ENCODE data around the gene SPRY1.

Gene SPRY1

DNA sequence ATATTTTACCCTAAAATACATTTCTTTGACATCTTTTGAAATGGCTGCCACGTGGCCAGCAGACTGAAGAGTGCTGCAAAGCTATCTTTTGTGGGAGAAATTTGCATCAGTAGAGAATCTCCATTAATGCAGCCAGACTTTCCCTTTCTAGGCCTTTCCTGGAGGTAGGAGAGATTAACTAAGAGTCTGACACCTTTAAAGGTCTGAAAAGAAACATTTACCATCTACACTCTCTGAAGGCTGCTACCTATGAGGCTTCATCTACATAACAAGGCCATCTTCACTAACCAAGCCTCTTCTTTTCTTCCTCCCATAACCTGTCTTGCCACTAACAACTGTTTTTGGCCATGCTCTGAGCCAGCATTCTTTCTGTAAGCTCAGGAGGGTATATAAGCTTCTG is 17.8 kb upstream of the SPRY1 start:
- no peak overlapping the region for H3K4me3 ChIP-seq (ENCODE audit: low read depth, low read length)

DNA sequence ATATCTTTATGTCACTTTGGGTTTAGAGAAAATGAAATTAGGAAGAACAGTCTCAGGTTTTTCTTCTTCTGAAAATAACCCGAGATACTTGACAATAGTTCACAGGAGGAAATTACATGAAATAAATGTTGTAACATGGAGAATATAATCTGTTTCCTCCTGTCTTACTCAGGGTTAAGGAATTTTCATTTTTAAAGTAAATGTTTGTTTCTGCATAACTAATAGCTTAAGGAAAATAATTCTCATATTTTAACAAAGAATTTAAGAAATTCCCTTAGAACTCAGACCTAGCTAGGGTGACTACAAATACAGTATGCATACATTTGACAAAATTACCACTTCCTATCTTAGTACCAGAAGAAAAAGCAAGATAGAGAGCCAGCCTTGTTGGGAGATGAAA is 17.2 kb upstream of the SPRY1 start:
- H3K4me3 ChIP-seq (ENCODE audit: low read depth, low read length) = no peak overlapping the region

GRCh38 chr4:123380728-123381716 is 15.6 kb upstream of the SPRY1 start:
- H3K4me3 ChIP-seq (ENCODE audit: low read depth, low read length) = no peak overlapping the region

- no peak overlapping the region for H3K4me3 ChIP-seq (ENCODE audit: low read depth, low read length)
These were observed 14.6 kb upstream of the SPRY1 start for GRCh38 chr4:123381996-123382395.

DNA sequence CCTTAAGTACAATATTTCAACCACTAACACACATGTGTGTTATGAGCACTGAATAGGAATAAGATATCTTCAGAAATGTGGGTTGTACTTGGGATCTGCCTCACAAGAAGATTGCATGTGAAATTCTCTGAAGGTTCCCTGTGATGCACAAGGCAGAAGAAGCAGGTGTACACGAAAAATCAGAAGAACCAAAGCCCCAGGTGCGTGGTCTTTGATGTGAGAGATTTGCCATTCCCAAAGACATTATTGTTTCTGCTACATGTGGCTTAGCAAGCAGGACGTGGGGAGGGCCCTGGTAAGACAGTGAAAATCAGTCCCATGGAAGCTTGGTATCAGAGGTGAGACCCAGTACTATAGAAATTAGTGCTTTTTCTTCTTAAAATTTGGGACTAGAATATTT is 13.0 kb upstream of the SPRY1 start:
- no peak overlapping the region for H3K4me3 ChIP-seq (ENCODE audit: low read depth, low read length)

DNA sequence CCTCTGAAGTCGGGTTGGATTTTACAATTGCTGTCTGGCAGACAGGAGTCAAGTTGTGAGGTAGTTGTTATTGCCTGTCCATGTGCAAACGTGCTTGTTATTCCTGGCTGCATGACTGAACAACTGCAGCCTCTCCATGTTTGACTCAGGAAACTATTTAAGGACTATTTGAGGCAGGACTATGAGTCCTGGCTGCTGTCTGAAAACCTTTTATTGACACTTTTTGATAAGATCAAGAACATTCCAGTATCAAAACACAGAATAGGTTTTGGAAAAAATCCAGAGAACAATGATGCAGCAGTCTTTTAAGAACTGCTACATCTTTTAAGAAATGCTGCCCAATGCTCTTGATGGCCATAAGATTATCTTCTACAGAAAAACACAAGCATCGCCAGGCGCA is 10.0 kb upstream of the SPRY1 start:
- no peak overlapping the region for H3K4me3 ChIP-seq (ENCODE audit: low read depth, low read length)

GRCh38 chr4:123390846-123391456 is 5.6 kb upstream of the SPRY1 start:
- H3K4me3 ChIP-seq (ENCODE audit: low read depth, low read length) = no peak overlapping the region

DNA sequence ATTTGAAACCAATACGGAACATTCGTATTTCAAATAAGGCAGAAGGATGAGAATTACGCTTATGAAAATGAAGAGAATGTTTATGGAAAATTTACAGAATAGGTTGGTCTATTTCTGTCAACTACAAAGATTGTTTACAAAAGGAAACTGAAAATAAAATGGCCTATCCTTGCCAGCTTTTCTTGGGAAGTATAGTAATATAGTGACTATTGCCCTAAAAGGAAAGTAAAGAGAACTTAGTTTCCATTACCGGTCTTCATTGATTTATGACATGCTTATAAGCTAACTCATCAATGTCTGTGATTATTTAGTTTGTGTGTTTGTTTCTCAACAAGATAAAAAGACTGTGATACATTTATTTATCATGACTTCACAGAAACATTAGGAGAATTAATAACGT is 2.9 kb upstream of the SPRY1 start:
- H3K4me3 ChIP-seq (ENCODE audit: low read depth, low read length) = no peak overlapping the region

DNA sequence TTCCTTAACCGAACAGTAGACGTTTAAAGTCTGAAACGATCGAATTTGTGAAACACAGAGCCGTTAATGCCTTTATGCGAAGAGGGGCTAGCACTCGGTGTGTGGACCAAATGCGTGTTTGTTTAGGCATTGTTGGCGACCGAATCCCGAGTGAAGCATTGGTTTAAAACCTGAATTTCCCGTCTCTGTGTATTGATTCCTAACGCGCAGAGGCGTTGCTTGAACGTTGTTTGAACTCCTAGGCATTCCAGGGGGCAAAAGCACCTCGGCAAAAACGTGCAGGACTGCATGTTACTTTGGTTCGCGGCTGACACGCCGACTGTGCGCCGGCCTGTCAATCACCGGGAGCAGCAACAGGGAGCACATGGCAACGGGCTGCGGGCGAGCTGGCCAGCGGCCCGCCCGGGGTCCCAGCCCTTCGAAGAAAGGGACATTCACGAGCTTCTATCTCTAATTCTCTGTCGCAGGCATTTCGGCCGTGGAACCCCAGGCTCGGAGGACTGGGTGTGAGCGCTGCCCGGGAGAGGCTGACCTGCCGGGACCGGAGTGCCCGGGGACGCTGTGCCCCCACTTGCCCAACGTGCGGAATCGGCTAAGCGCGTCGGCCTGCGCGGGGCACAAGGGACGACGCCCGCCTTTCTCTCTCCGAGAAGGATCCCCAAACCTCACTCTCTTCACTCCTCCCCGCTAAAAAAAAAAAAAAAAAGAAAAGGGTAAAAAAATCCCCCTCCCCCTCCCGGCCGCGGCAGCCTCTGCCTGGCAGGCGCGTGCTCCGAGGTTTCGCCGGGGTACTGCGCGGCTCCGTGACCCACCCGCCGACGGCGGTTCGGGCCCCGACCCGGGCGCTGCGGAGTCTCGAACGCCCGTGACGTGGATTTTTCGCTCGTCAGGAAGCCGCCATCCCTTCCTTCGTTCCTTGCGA is 810 bp downstream of the SPRY1 start:
- H3K4me3 ChIP-seq (ENCODE audit: low read depth, low read length) = peak overlapping the region; percentile 68

DNA sequence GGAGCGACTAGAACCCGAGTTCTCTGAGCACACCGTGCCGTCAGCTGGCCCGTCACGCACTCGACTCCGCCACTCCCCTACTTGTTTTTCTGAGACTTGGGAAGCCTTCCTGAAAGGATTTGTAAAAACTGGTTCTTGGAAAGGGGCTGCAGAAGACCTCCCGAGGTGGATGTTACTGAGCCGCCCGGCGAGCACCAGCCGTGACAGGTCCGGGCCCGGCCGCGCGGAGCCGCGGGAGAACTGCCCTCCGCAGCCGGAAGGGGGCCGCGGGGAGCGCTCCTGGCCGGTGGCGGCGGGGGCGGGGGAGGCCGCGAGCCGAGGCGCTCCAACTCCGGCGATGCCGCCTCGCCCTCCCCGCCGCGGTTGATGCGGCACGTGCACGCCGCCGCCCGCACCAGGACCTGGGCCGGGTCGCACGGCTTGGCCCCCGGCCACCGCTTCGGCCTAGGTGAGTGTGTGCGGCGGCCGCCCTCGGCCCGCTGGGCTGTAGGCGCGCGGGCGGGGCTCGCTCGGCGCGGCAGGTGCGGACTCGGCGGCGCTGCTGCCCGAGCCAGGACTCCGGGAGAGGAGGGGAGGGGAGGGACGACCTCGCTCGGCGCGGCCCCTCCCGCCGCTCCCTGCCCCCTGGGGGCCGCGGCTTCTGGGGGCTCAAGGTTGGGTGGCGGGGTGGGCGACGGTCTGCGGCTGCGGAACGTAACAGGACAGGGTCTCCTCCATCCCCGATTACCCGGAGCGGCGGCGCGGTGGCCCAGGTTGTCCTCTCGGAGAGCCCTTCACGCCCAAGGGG is 1.7 kb downstream of the SPRY1 start:
- H3K4me3 ChIP-seq (ENCODE audit: low read depth, low read length) = peak overlapping the region; percentile 68

DNA sequence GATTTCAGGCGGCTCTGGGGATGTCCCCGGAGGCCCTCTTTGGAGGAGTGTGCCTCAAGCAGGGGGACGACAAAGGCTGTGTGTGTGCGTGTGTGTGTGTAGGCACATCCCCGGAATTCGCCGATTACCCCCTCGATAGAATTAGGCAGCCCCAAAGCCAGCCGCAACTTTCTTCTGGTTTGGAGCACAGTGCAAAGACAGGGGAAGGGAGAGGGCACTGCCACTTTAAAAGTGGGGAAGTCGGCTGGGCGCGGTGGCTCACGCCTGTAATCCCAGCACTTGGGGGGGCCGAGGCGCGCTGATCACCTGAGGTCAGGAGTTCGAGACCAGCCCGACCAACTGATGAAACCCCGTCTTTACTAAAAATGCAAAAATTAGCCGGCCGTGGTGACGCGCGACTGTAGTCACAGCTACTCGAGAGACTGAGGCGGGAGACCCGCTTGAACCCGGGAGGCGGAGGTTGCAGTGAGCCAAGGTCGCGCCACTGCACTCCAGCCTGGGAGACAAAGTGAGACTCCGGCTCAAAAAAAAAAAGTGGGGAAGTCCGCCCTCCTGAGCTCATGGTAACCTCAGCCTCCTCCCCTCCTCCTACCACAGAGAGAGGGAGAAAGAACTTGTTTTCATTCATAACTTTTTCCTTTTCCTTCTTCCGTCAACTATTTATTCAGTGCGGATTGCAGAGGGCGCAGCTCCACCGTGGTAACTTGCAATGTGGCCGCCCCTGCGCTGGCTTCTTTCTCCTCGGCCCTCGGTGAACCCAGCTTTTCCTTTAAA is 2.4 kb downstream of the SPRY1 start:
- H3K4me3 ChIP-seq (ENCODE audit: low read depth, low read length) = peak overlapping the region; percentile 68

DNA sequence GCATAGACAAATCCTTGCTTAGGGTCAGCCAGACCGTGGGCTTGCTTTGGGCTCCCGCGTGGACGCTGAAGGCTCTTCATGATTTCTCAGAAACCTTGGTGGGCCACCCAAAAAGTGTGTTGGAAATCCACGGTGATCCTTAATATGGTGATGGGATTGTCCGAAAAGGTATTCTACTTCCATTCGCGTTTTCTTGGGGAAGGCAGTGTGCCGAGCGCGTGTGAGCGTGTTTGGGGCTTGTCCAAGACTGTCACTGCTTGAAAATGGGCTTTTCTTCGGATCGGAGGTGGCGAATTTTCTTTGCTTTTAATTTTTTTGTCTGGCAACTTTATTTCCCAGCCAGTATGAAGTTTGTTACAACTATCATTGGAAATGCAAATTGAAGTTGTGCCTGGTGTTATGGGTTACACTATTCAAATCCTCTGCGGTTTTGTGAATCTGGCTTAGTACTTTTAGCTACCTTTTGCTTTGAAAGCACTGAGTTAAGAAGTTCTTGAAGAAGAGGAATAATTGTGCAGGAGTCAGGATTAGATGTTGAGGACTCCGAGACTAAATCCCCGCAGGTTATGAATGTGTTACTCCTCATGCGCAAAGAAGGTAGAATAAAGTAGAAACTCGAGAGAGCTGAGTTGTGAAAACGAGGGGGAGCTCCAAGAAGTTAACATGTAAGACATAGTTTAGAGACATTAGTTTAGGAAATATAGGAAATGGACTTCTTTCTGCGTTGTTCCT is 3.2 kb downstream of the SPRY1 start:
- peak overlapping the region; percentile 68 for H3K4me3 ChIP-seq (ENCODE audit: low read depth, low read length)

DNA sequence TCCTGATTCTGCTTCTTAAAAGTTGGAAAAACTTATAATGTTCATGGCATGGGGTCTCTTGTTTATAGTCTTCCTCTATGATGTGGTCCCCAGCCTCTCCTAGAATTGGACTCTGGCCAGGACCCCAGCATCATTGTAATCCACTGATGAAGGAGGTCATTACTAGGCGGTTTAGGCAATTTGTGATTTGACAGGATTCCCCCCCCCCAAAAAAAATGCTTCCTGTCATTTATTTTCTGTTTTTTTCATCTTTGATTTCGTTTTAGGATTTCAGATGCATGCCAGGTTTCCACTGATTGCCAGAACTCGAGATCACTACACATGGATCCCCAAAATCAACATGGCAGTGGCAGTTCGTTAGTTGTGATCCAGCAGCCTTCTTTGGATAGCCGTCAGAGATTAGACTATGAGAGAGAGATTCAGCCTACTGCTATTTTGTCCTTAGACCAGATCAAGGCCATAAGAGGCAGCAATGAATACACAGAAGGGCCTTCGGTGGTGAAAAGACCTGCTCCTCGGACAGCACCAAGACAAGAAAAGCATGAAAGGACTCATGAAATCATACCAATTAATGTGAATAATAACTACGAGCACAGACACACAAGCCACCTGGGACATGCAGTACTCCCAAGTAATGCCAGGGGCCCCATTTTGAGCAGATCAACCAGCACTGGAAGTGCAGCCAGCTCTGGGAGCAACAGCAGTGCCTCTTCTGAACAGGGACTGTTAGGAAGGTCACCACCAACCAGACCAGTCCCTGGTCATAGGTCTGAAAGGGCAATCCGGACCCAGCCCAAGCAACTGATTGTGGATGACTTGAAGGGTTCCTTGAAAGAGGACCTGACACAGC is 4.9 kb downstream of the SPRY1 start:
- no peak overlapping the region for H3K4me3 ChIP-seq (ENCODE audit: low read depth, low read length)

GRCh38 chr4:123402121-123402465 is 5.5 kb downstream of the SPRY1 start:
- H3K4me3 ChIP-seq (ENCODE audit: low read depth, low read length) = no peak overlapping the region

GRCh38 chr4:123403080-123403604 is 6.5 kb downstream of the SPRY1 start:
- H3K4me3 ChIP-seq (ENCODE audit: low read depth, low read length) = no peak overlapping the region

DNA sequence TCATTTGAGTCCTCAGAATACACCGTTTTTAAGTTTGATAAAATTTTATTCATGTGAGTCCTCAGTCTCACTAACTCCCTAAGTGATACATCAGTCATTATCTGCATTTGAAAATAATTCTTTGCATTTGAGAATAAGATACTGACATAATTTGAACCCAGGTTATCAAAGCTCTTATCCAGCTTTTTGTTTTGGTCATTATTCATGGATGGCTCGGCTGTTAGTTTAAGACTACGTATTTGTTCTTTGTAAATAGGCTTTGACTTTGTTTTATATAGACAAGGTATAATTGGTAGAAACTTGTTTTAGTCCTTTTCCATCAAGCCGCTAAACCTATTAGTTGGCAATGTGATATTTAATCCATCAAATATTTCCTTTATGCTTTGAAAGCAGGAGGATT is 7.9 kb downstream of the SPRY1 start:
- no peak overlapping the region for H3K4me3 ChIP-seq (ENCODE audit: low read depth, low read length)

GRCh38 chr4:123405267-123405865 is 8.8 kb downstream of the SPRY1 start:
- no peak overlapping the region for H3K4me3 ChIP-seq (ENCODE audit: low read depth, low read length)

GRCh38 chr4:123406872-123407271 is 10.3 kb downstream of the SPRY1 start:
- no peak overlapping the region for H3K4me3 ChIP-seq (ENCODE audit: low read depth, low read length)

Data from iPS-11a (cell line).